ENCODE data around the gene TACR1. TPM values are rescaled to one million over a fixed set of nuclear protein-coding genes. Genes with fewer than 3 reads are reported as not detected.

The TACR1 gene
- polyA plus RNA-seq, 1 donor from 2014 or later: 0.78 TPM

- Histone ChIP-seq H3K4me3 (ENCODE audit: low read length) (no peak overlapping the region), H3K79me2 (replicated peaks; ENCODE audit: insufficient read depth, low read length) (no peaks in the 10 kb centered on the region), H3K36me3 (ENCODE audit: insufficient read depth, low read length) (no peaks in the 10 kb centered on the region), H3K9me3 (ENCODE audit: low read length) (no peaks in the 10 kb centered on the region), H3K27ac (ENCODE audit: low read length) (no peak overlapping the region), H3K9me2 (ENCODE audit: insufficient read depth, low read length) (no peaks in the 10 kb centered on the region), H3K9ac (ENCODE audit: low read length) (no peak overlapping the region), H3K27me3 (ENCODE audit: insufficient read depth, low read depth, low read length) (no peaks in the 10 kb centered on the region), H3F3A (ENCODE audit: insufficient read depth, low read length, poor library complexity, severe bottlenecking) (no peaks in the 10 kb centered on the region), H2AFZ (ENCODE audit: low read depth, low read length) (no peak overlapping the region), H4K20me1 (ENCODE audit: insufficient read depth) (no peaks in the 10 kb centered on the region), H3K4me2 (ENCODE audit: low read length) (no peak overlapping the region)
- no peak for TF ChIP-seq RAD21 (conservative IDR thresholded peaks at IDR 0.05)
- TF ChIP-seq TAF1 (IDR thresholded peaks at IDR 0.05; ENCODE audit: low read depth): no peak
- no peak for TF ChIP-seq SMC3 (conservative IDR thresholded peaks at IDR 0.05; ENCODE audit: poor library complexity)
- TF ChIP-seq POLR2AphosphoS5 (IDR thresholded peaks at IDR 0.05): no peak
- TF ChIP-seq EZH2 (IDR thresholded peaks at IDR 0.05; ENCODE audit: borderline replicate concordance, insufficient read depth, low read length, poor library complexity, severe bottlenecking): no peak
- TF ChIP-seq MXI1 (conservative IDR thresholded peaks at IDR 0.05; ENCODE audit: poor library complexity, severe bottlenecking): no peak
- no peak for TF ChIP-seq CTCF (IDR thresholded peaks at IDR 0.05; ENCODE audit: poor library complexity, severe bottlenecking)
- TF ChIP-seq REST (IDR thresholded peaks at IDR 0.05; ENCODE audit: borderline replicate concordance): no peak
- no peak for TF ChIP-seq EP300 (conservative IDR thresholded peaks at IDR 0.05; ENCODE audit: poor library complexity, severe bottlenecking)
Observed at GRCh38 chr2:75133621-75134570, 65.4 kb downstream of the TACR1 start.

GRCh38 chr2:75130171-75130570 lies 69.1 kb downstream of the TACR1 start:
- TF ChIP-seq TAF1 (IDR thresholded peaks at IDR 0.05; ENCODE audit: low read depth) (no peak), MXI1 (conservative IDR thresholded peaks at IDR 0.05; ENCODE audit: poor library complexity, severe bottlenecking) (no peak)
- Histone ChIP-seq H3K27ac (ENCODE audit: low read length) (no peak overlapping the region), H3K9ac (ENCODE audit: low read length) (no peak overlapping the region), H3K79me2 (replicated peaks; ENCODE audit: insufficient read depth, low read length) (no peaks in the 10 kb centered on the region), H3K9me3 (ENCODE audit: low read length) (no peaks in the 10 kb centered on the region), H3K4me2 (ENCODE audit: low read length) (no peak overlapping the region), H4K20me1 (ENCODE audit: insufficient read depth) (no peaks in the 10 kb centered on the region), H3K4me3 (ENCODE audit: low read length) (no peak overlapping the region), H2AFZ (ENCODE audit: low read depth, low read length) (no peak overlapping the region), H3F3A (ENCODE audit: insufficient read depth, low read length, poor library complexity, severe bottlenecking) (no peaks in the 10 kb centered on the region), H3K36me3 (ENCODE audit: insufficient read depth, low read length) (no peaks in the 10 kb centered on the region), H3K27me3 (ENCODE audit: insufficient read depth, low read depth, low read length) (no peaks in the 10 kb centered on the region), H3K9me2 (ENCODE audit: insufficient read depth, low read length) (no peaks in the 10 kb centered on the region)
